Suprapubic skin (tissue), 4 donors: ENCODE data around the gene ANKRA2. TPM values are rescaled to one million over a fixed set of nuclear protein-coding genes. Genes with fewer than 3 reads are reported as not detected.

Source experiments
- DNase-seq, 2 donors: peaks; one replicate each; pipeline ENCODE4 v3.0.0-alpha.2; 2019; ENCODE audit warnings: low spot score in 2 of 2
- H3K27ac ChIP-seq: fragments of 200-600 bp; sonication (generic); one replicate; pipeline ENCODE4 v1.5.1; 2019
- H3K27me3 ChIP-seq: fragments of 200-600 bp; sonication (generic); one replicate; pipeline ENCODE4 v1.5.1; 2019
- H3K36me3 ChIP-seq: fragments of 200-600 bp; sonication (generic); one replicate; pipeline ENCODE4 v1.5.1; 2019
- H3K4me1 ChIP-seq: fragments of 200-600 bp; sonication (generic); one replicate; pipeline ENCODE4 v1.5.1; 2019
- H3K4me3 ChIP-seq: fragments of 200-600 bp; sonication (generic); one replicate; pipeline ENCODE4 v1.5.1; 2019; ENCODE audit warnings: mild to moderate bottlenecking
- H3K9me3 ChIP-seq: fragments of 200-600 bp; sonication (generic); one replicate; pipeline ENCODE4 v1.5.1; 2019
- EP300 ChIP-seq: sonication (generic); formaldehyde crosslinking; IDR thresholded peaks from one replicate; pipeline ENCODE4 v1.6.1; 2017; ENCODE audit warnings: antibody characterized with exemption
- POLR2A ChIP-seq, 2 donors: fragments of 450-650 bp; IDR thresholded peaks; one replicate each; pipeline ENCODE4 v1.6.1; 2017; ENCODE audit warnings: antibody characterized with exemption in 2 of 2, mild to moderate bottlenecking in 2 of 2, moderate library complexity in 2 of 2
- POLR2AphosphoS5 ChIP-seq, 3 donors: sonication (generic); formaldehyde crosslinking; IDR thresholded peaks; one replicate each; pipeline ENCODE4 v1.6.1; 2017; ENCODE audit warnings: antibody characterized with exemption in 3 of 3
- WGBS: methylation state at CpG from one replicate; pipeline ENCODE4 v1.1.5; 2018; 5-methylcytosine and 5-hydroxymethylcytosine counted together
- total RNA-seq, 4 donors: library from RNA; depleted of rRNA; stranded (reverse); fragments of >200 nt; gene quantifications; one replicate each; pipeline ENCODE4 v1.1.0, GENCODE V29; 2016
- TF ChIP-seq, protein P1 (sequence below), 2 donors: fragments of 200-600 bp in 1 of 2; fragments of 450-650 bp in 1 of 2; sonication (generic) in 1 of 2; IDR thresholded peaks; one replicate each; pipeline ENCODE4 v1.5.1; 2016 to 2019; ENCODE audit warnings: antibody characterized with exemption in 2 of 2, mild to moderate bottlenecking in 1 of 2, moderate library complexity in 1 of 2

Gene ANKRA2
- total RNA-seq, 4 donors from 2014 or later: 18.8 to 57.9 (median 20.9) TPM

DNA sequence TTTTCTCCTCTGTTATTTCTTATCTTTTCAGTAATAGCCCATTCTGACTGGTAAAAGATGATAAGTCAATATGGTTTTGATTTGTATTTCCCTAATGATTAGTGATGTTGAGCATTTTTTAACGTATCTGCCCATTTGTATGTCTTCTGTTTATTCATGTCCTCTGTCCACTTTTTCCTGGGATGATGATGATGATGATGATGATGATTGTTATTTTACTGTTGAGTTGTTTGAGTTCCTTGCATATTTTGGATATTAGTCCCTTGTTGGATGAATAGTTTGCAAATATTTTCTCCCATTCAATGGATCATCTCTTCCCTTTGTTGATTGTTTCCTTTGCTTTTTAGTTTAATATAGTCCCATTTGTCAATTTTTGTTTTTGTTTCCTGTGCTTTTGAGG, 27.1 kb upstream of the ANKRA2 start:
- H3K4me3 ChIP-seq: no peak overlapping the region
- 56% methylated on average over 1 of the region's 1 CpG for WGBS
- no peaks in the 10 kb centered on the region for H3K27me3 ChIP-seq
- H3K9me3 ChIP-seq: no peaks in the 10 kb centered on the region
- TF ChIP-seq POLR2A (IDR thresholded peaks at IDR 0.05) (no peak), EP300 (no peak), POLR2AphosphoS5 (IDR thresholded peaks at IDR 0.05) (no peak)
- TF ChIP-seq, protein P1, sequence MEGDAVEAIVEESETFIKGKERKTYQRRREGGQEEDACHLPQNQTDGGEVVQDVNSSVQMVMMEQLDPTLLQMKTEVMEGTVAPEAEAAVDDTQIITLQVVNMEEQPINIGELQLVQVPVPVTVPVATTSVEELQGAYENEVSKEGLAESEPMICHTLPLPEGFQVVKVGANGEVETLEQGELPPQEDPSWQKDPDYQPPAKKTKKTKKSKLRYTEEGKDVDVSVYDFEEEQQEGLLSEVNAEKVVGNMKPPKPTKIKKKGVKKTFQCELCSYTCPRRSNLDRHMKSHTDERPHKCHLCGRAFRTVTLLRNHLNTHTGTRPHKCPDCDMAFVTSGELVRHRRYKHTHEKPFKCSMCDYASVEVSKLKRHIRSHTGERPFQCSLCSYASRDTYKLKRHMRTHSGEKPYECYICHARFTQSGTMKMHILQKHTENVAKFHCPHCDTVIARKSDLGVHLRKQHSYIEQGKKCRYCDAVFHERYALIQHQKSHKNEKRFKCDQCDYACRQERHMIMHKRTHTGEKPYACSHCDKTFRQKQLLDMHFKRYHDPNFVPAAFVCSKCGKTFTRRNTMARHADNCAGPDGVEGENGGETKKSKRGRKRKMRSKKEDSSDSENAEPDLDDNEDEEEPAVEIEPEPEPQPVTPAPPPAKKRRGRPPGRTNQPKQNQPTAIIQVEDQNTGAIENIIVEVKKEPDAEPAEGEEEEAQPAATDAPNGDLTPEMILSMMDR (IDR thresholded peaks at IDR 0.05): no peak
- H3K36me3 ChIP-seq: no peaks in the 10 kb centered on the region
- no peaks in the 10 kb centered on the region for H3K4me1 ChIP-seq
- no peak for DNase-seq
- no peak overlapping the region for H3K27ac ChIP-seq

DNA sequence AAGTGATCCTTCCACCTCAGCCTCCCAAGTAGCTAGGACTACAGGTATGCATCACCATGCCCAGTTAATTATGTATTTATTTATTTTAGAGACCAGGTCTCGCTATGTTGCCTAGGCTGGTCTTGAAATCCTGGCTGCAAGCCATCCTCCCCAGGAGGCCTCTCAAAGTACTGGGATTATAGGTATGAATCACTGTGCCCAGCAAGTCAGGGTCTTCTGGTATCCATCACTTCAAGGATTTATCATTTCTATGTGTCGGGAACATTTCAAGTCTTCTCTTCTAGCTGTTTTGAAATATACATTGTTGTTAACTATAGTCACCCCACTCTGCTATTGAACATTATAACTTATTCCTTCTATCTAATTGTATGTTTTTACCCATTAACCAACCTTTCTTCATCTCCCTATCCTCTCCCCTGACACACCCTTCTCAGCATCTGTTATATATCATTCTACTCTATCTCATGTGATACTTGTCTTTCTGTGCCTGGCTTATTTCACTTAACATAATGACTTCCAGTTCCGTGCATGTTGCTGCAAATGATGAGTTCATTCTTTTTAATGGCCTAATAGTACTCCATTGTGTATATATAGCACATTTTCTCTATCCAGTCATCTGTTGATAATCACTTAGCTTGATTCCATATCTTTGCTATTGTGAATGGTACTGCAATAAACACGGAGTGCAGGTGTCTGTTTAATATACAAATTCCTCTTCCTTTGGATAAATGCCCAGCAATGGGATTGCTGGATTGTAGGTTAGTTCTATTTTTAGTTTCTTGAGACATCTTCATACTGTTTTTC, 26.5 kb upstream of the ANKRA2 start:
- H3K9me3 ChIP-seq: no peaks in the 10 kb centered on the region
- no peaks in the 10 kb centered on the region for H3K27me3 ChIP-seq
- DNase-seq: no peak
- no peak overlapping the region for H3K4me3 ChIP-seq
- no peak overlapping the region for H3K27ac ChIP-seq
- H3K4me1 ChIP-seq: no peaks in the 10 kb centered on the region
- TF ChIP-seq, protein P1 (IDR thresholded peaks at IDR 0.05): no peak
- TF ChIP-seq POLR2A (IDR thresholded peaks at IDR 0.05) (no peak), POLR2AphosphoS5 (IDR thresholded peaks at IDR 0.05) (no peak), EP300 (no peak)
- no peaks in the 10 kb centered on the region for H3K36me3 ChIP-seq
- WGBS: 40% methylated on average over 4 of the region's 4 CpGs

DNA sequence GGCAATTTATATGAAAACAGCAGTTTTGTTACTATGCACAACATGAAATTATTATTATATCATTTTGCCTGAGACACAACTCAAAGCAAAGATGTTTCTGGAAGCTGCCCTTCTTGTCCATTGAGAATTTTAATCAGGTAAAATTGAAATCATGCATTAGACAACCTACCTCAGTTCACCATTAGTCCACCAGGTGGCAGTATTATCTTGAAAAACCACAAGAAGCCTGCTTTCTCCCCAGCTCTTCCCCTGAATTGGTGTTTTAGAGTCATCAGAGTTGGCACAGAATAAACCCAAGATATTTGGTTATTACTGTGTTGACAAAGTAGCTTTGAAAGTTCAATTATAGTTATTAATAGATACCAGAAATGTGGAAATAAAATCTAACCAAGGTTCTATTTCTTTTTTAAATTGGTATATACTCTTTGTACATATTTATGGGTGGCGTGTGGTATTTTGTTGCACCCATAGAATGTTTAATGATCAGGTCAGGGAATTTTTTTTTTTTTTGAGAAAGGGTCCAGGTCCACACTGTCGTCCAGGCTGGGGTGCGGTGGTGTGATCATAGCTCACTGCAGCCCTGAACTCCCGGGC, 25.8 kb upstream of the ANKRA2 start:
- DNase-seq: no peak
- Histone ChIP-seq H3K27ac (no peak overlapping the region), H3K36me3 (no peaks in the 10 kb centered on the region), H3K4me3 (no peak overlapping the region), H3K9me3 (no peaks in the 10 kb centered on the region), H3K27me3 (no peaks in the 10 kb centered on the region), H3K4me1 (no peaks in the 10 kb centered on the region)
- 62% methylated on average over 4 of the region's 4 CpGs for WGBS
- TF ChIP-seq POLR2A (IDR thresholded peaks at IDR 0.05): no peak
- TF ChIP-seq, protein P1 (IDR thresholded peaks at IDR 0.05): peak; percentile 67 to 96

DNA sequence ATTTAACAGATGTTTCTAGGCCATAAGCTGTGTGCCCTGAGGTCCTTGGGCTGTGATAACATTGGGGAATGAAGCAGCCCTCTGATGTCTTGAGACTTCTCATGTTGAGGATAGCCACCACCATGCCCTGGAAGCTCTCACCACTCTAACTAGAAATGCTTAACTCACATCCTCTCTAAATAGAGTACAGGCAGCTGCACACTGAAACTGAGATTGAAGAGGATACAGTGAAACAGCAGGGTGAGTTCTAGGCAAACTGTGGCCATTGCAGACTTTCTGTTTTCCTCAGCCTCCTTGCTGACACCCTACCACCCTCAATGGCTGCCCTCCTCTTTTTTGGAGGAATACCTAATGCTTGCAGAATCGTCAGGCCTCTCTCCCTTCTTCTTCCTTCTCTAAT, 22.5 kb upstream of the ANKRA2 start:
- no peak overlapping the region for H3K27ac ChIP-seq
- H3K4me3 ChIP-seq: no peak overlapping the region
- no peaks in the 10 kb centered on the region for H3K9me3 ChIP-seq
- H3K36me3 ChIP-seq: no peaks in the 10 kb centered on the region
- H3K4me1 ChIP-seq: no peaks in the 10 kb centered on the region
- no peaks in the 10 kb centered on the region for H3K27me3 ChIP-seq
- no peak for DNase-seq
- 50% methylated on average over 1 of the region's 1 CpG for WGBS
- TF ChIP-seq POLR2A (IDR thresholded peaks at IDR 0.05) (no peak), EP300 (no peak), POLR2AphosphoS5 (IDR thresholded peaks at IDR 0.05) (no peak)
- TF ChIP-seq, protein P1 (IDR thresholded peaks at IDR 0.05): no peak

DNA sequence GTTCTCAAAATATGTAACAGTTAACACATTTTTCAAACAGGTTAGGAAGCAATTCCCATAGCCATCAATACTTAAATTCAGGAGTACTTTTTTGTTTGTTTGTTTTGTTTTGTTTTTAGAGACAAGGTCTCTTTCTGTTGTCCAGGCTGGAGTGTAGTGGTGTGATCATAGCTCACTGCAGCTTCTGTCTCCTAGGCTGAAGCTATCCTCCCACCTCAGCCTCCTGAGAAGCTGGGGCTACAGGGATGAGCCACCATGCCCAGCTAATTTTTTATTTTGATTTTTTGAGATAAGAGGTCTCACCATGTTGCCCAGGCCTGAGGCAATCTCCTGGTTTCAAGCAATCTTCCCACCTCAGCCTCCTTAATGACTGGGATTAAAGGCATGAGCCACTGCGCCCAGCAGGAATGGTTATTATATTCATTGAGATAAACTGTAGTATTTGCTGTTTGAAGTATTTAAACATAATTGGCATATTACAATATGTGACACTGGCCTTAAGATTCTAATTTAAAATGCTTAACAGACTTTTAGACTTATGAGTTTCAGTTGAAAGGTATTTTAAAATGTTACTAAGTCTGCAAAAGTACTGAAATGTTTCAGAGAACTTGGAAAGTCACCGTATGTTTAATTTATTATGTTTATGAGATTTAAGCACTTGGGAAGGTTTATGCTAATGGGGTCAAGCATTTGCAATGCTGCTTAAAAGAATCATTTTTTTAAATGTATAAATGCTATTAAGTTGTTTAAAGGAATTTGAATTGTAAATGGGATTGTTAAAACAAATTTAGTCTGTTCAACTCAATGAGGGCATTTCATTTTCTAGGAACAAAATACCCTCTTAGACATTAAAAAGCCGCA, 17.1 kb upstream of the ANKRA2 start:
- no peak for TF ChIP-seq POLR2AphosphoS5 (IDR thresholded peaks at IDR 0.05)
- no peak for TF ChIP-seq EP300
- TF ChIP-seq POLR2A (IDR thresholded peaks at IDR 0.05): no peak
- TF ChIP-seq, protein P1 (IDR thresholded peaks at IDR 0.05): no peak
- Histone ChIP-seq H3K4me3 (no peak overlapping the region), H3K27ac (no peak overlapping the region), H3K27me3 (no peaks in the 10 kb centered on the region), H3K4me1 (no peaks in the 10 kb centered on the region), H3K36me3 (peaks cover 42% of the 10 kb centered on the region), H3K9me3 (no peaks in the 10 kb centered on the region)
- no peak for DNase-seq
- 62% methylated on average over 3 of the region's 3 CpGs for WGBS
